Nephron (organoid): ENCODE results near the gene HBB.

Experiments
- H3K27ac Mint-ChIP-seq, 3 experiments: 2 replicates each; pipeline ENCODE4 v1.8.0; 2020; ENCODE audit warnings: mixed read lengths in 3 of 3, mild to moderate bottlenecking in 2 of 3, moderate library complexity in 1 of 3
- H3K27me3 Mint-ChIP-seq: 2 replicates; pipeline ENCODE4 v1.8.0; 2021; ENCODE audit warnings: low read depth, mild to moderate bottlenecking, moderate library complexity, mixed read lengths
- H3K36me3 Mint-ChIP-seq: 2 replicates; pipeline ENCODE4 v1.8.0; 2020; ENCODE audit warnings: low read depth, mixed read lengths
- H3K4me1 Mint-ChIP-seq: 2 replicates; pipeline ENCODE4 v1.8.0; 2020; ENCODE audit warnings: mixed read lengths
- H3K4me3 Mint-ChIP-seq, 3 experiments: 2 replicates each; pipeline ENCODE4 v1.8.0; 2020; ENCODE audit warnings: mild to moderate bottlenecking in 3 of 3, mixed read lengths in 3 of 3, moderate library complexity in 2 of 3
- H3K9me3 Mint-ChIP-seq: 2 replicates; pipeline ENCODE4 v1.8.0; 2020; ENCODE audit warnings: mixed read lengths
- TF ChIP-seq, protein P1 (sequence below), 3 experiments: fragments of 200-600 bp; sonication (generic); IDR thresholded peaks; one replicate each; pipeline ENCODE4 v1.5.0; 2021; ENCODE audit warnings: antibody characterized with exemption in 3 of 3; ENCODE audit not compliant: unreplicated experiment in 3 of 3

Gene HBB

DNA sequence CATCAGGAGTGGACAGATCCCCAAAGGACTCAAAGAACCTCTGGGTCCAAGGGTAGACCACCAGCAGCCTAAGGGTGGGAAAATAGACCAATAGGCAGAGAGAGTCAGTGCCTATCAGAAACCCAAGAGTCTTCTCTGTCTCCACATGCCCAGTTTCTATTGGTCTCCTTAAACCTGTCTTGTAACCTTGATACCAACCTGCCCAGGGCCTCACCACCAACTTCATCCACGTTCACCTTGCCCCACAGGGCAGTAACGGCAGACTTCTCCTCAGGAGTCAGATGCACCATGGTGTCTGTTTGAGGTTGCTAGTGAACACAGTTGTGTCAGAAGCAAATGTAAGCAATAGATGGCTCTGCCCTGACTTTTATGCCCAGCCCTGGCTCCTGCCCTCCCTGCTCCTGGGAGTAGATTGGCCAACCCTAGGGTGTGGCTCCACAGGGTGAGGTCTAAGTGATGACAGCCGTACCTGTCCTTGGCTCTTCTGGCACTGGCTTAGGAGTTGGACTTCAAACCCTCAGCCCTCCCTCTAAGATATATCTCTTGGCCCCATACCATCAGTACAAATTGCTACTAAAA lies at the start of gene HBB:
Gene HBB, minus strand, starts transcription at position 340 of the 579 bp plus-strand sequence. Its CDS starts 50 bp downstream, at position 290.
- Mint-ChIP-seq H3K27me3 (peaks cover 3% of the 10 kb centered on the region), H3K4me3 (no peak within 1 kb of the TSS), H3K4me1 (no peaks in the 10 kb centered on the region), H3K27ac (peak within 1 kb of the TSS in 1 of 3 experiments; percentile 9), H3K9me3 (peaks cover 4% of the 10 kb centered on the region), H3K36me3 (no peaks in the 10 kb centered on the region)
- TF ChIP-seq, protein P1, sequence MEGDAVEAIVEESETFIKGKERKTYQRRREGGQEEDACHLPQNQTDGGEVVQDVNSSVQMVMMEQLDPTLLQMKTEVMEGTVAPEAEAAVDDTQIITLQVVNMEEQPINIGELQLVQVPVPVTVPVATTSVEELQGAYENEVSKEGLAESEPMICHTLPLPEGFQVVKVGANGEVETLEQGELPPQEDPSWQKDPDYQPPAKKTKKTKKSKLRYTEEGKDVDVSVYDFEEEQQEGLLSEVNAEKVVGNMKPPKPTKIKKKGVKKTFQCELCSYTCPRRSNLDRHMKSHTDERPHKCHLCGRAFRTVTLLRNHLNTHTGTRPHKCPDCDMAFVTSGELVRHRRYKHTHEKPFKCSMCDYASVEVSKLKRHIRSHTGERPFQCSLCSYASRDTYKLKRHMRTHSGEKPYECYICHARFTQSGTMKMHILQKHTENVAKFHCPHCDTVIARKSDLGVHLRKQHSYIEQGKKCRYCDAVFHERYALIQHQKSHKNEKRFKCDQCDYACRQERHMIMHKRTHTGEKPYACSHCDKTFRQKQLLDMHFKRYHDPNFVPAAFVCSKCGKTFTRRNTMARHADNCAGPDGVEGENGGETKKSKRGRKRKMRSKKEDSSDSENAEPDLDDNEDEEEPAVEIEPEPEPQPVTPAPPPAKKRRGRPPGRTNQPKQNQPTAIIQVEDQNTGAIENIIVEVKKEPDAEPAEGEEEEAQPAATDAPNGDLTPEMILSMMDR (IDR thresholded peaks at IDR 0.05; ENCODE audit: unreplicated experiment in 3 of 3) = no peak

DNA sequence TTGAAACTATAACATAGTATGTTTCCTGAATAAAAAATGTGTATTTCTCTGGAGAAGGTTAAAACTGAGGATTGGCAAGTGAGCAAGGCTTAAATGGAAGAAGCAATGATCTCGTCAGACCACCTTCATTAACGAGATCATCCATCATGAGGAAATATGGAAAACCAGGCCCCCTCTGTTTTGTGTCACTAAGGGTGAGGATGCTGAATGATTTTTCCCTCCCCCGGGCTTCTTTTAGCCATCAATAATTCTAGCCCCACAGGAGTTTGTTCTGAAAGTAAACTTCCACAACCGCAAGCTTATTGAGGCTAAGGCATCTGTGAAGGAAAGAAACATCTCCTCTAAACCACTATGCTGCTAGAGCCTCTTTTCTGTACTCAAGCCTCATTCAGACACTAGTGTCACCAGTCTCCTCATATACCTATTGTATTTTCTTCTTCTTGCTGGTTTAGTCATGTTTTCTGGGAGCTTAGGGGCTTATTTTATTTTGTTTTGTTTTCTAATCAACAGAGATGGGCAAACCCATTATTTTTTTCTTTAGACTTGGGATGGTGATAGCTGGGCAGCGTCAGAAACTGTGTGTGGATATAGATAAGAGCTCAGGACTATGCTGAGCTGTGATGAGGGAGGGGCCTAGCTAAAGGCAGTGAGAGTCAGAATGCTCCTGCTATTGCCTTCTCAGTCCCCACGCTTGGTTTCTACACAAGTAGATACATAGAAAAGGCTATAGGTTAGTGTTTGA lies 48.7 kb upstream of the HBB start:
- Mint-ChIP-seq H3K27ac (no peak overlapping the region), H3K9me3 (no peaks in the 10 kb centered on the region), H3K4me1 (no peaks in the 10 kb centered on the region), H3K36me3 (no peaks in the 10 kb centered on the region), H3K27me3 (no peaks in the 10 kb centered on the region), H3K4me3 (no peak overlapping the region)
- TF ChIP-seq, protein P1 (IDR thresholded peaks at IDR 0.05; ENCODE audit: unreplicated experiment in 3 of 3) = no peak

DNA sequence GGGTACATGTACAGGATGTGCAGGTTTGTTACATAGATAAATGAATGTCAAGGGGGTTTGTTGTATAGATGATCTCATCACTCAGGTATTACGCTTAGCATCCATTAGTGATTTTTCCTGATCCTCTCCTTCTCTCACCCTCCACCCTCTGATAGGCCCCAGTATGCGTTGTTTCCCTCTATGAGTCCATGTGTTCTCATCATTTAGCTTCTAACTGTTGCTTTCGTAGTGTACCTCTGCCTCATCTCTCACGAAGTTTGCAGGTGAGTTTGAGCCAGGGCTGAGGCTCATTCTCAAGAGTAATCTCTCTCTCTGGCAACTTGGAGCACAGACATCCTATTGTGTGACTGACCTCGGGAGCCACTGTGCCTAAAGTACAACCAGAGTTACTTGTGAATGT lies 47.5 kb upstream of the HBB start:
- H3K4me3 Mint-ChIP-seq = no peak overlapping the region
- no peaks in the 10 kb centered on the region for H3K9me3 Mint-ChIP-seq
- no peaks in the 10 kb centered on the region for H3K36me3 Mint-ChIP-seq
- H3K4me1 Mint-ChIP-seq = no peaks in the 10 kb centered on the region
- TF ChIP-seq, protein P1 (IDR thresholded peaks at IDR 0.05; ENCODE audit: unreplicated experiment in 3 of 3) = no peak
- H3K27me3 Mint-ChIP-seq = no peaks in the 10 kb centered on the region
- H3K27ac Mint-ChIP-seq = no peak overlapping the region

DNA sequence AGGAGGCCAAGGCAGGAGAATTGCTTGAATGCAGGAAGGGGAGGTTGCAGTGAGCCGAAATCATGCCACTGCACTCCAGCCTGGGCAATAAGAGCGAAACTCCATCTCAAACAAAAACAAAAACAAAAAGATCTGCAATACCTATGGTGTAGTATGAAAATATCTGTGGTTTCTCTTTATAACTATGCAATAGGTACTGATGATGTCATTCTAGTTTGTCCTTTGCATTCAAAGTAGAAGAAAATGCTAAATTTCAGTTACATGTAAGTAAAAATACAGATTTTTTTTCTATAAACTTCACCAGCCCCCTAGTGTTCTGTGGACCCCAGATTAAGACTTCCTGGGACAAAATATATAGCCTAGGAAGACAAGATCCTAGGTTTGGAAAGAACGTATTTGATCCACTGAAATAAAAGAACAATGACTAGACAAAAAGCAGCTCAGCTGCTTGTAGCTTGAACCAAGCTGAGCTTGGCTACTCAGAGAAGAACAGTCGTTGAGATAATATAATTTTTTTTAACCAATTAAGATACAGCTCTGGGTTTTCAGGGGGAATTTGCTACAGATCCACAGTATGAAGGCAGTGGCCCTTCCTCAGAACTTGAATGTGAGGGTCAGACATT lies 45.6 kb upstream of the HBB start:
- Mint-ChIP-seq H3K9me3 (no peaks in the 10 kb centered on the region), H3K36me3 (no peaks in the 10 kb centered on the region), H3K27me3 (no peaks in the 10 kb centered on the region), H3K4me1 (no peaks in the 10 kb centered on the region), H3K4me3 (no peak overlapping the region), H3K27ac (no peak overlapping the region)
- TF ChIP-seq, protein P1 (IDR thresholded peaks at IDR 0.05; ENCODE audit: unreplicated experiment in 3 of 3) = no peak

DNA sequence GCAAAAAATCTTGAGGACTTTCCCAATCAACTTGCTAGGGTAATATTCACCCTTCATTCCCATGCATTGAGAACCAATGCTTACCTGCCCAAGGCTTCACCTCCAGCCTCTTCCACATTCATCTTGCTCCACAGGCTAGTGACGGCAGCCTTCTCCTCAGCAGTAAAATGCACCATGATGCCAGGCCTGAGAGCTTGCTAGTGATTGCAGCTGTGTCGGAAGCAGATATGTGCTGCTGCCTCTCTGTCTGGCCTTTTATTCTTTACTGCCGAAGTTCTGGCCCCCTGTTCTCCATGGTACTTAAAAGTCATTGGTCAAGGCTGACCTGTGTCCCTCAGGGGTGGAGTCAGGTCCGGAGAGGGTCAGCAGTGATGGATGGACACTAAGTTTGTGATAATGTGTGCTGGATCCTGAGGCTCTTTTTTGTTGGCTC lies 42.9 kb upstream of the HBB start, which contains the start of gene HBE1:
Gene HBE1, minus strand, starts transcription at position 231 of the 433 bp plus-strand sequence. Its CDS starts 55 bp downstream, at position 176.
- TF ChIP-seq, protein P1 (IDR thresholded peaks at IDR 0.05; ENCODE audit: unreplicated experiment in 3 of 3) = no peak
- no peaks in the 10 kb centered on the region for H3K36me3 Mint-ChIP-seq
- no peak within 1 kb of the TSS for H3K4me3 Mint-ChIP-seq
- H3K27me3 Mint-ChIP-seq = no peaks in the 10 kb centered on the region
- H3K27ac Mint-ChIP-seq = no peak within 1 kb of the TSS
- H3K4me1 Mint-ChIP-seq = no peaks in the 10 kb centered on the region
- H3K9me3 Mint-ChIP-seq = no peaks in the 10 kb centered on the region
